GM18499 (cell line): ENCODE results near the gene NHEJ1.

ENCODE experiments used
- ATAC-seq: cut with Tn5 transposase; IDR thresholded peaks from one replicate; pipeline ENCODE4 v1.9.1; 2021; ENCODE audit warnings: moderate number of reproducible peaks; ENCODE audit not compliant: insufficient read depth, unreplicated experiment

Gene NHEJ1

GRCh38 chr2:219183151-219183772 is 22.6 kb upstream of the NHEJ1 start:
- ATAC-seq: no peak

DNA sequence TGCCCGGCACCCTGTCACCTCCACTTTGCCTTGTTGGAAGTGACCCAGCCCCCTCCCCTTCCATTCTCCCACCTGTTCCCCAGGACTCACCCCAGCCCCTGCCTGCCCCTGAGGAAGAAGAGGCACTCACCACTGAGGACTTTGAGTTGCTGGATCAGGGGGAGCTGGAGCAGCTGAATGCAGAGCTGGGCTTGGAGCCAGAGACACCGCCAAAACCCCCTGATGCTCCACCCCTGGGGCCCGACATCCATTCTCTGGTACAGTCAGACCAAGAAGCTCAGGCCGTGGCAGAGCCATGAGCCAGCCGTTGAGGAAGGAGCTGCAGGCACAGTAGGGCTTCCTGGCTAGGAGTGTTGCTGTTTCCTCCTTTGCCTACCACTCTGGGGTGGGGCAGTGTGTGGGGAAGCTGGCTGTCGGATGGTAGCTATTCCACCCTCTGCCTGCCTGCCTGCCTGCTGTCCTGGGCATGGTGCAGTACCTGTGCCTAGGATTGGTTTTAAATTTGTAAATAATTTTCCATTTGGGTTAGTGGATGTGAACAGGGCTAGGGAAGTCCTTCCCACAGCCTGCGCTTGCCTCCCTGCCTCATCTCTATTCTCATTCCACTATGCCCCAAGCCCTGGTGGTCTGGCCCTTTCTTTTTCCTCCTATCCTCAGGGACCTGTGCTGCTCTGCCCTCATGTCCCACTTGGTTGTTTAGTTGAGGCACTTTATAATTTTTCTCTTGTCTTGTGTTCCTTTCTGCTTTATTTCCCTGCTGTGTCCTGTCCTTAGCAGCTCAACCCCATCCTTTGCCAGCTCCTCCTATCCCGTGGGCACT is 21.9 kb upstream of the NHEJ1 start:
- no peak for ATAC-seq

- ATAC-seq: no peak
These were observed 20.9 kb upstream of the NHEJ1 start for GRCh38 chr2:219181531-219181930.

- ATAC-seq: no peak
These were observed 20.3 kb upstream of the NHEJ1 start for GRCh38 chr2:219180961-219181360.

DNA sequence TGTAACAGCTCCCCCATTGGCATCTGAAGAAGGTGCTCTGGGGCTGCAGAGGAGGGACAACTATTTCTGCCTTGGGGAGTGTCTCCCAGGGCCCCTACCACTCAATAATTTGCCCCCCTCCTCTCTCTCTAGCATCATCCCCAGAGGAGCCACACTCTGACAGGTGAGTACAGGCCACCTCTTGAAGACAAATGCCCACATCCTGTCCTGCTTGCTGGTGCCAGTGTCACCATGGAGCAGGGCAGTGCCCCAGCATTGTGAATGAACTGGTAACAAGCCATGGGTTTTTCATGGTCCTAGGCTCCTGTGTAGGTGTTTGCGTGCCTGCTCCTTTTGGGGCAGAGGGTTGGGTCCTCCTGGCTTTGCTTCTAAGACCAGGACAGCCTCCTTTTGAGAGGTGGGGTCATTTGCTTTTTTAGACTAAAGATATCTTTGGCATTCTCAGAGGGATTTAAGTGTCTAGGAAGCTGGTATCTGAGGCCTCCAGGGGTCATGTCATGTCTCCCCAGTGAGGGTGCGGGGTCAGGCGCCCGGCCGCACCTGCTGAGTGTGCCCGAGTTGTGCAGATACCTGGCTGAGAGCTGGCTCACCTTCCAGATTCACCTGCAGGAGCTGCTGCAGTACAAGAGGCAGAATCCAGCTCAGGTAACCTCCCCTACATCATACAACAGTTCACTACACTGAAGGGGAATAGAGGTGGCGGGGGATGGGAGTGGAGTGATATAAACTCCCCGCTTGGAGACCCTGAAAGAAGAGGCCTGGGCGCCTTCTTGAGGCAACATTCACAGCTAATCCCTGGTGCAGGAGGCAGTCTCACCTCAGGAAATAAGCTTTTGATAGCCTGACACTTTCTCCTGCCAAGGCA is 19.2 kb upstream of the NHEJ1 start:
- no peak for ATAC-seq

GRCh38 chr2:219178377-219179175 is 18.0 kb upstream of the NHEJ1 start:
- no peak for ATAC-seq

- ATAC-seq: no peak
These were observed 17.1 kb upstream of the NHEJ1 start, which contains the start of gene RETREG2 for GRCh38 chr2:219177552-219178376. RETREG2 (plus strand) TSS chr2:219178275; CDS start chr2:219178353, 78 bp downstream.

GRCh38 chr2:219176818-219177551 is 16.4 kb upstream of the NHEJ1 start, which contains the start of gene CNPPD1:
CNPPD1 (minus strand) TSS chr2:219176925; CDS start chr2:219176828, 97 bp downstream.
- ATAC-seq: peak; percentile 49

GRCh38 chr2:219175928-219176817 is 15.6 kb upstream of the NHEJ1 start:
- ATAC-seq: no peak

- no peak for ATAC-seq
These were observed 14.9 kb upstream of the NHEJ1 start for GRCh38 chr2:219175486-219175885.

DNA sequence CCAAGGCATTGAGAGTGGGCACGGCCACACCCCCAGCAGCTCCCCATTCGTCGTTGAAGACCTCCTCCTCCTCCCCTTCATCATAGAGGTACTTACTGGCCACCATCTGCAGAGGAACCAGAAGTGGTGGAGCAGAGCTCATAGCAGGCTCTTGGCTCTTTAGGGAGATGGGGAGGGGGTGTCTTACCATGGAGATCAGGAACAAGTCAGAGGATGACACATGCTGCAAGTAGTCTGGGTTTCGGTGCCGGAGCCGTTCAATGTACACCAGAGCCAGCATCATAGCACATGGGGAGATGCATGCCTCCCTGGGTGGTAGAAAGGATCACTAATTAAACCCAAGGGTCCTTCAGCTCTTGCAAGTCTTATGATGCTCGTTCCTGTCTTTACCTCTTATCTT is 14.2 kb upstream of the NHEJ1 start:
- no peak for ATAC-seq

- no peak for ATAC-seq
These were observed 13.5 kb upstream of the NHEJ1 start for GRCh38 chr2:219174146-219174545.

DNA sequence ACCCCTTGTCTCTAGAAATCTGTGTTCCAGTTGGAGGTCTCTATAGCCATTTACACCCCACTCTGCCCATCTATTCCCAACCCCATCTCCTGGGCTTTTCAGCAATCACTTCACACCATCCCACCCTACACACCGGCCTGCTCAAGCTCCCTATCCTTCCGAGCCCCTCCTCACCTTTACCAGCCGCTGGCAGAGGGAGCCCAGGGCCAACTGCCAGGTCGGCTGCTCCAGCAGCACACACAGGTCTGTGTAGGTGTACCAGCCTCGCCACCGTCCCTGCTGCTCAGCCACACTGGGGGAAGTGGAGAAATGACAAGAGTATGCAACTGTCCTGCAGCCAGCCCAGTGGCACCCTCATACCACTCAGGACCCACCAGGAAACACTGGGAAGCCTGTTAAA is 12.6 kb upstream of the NHEJ1 start:
- no peak for ATAC-seq

DNA sequence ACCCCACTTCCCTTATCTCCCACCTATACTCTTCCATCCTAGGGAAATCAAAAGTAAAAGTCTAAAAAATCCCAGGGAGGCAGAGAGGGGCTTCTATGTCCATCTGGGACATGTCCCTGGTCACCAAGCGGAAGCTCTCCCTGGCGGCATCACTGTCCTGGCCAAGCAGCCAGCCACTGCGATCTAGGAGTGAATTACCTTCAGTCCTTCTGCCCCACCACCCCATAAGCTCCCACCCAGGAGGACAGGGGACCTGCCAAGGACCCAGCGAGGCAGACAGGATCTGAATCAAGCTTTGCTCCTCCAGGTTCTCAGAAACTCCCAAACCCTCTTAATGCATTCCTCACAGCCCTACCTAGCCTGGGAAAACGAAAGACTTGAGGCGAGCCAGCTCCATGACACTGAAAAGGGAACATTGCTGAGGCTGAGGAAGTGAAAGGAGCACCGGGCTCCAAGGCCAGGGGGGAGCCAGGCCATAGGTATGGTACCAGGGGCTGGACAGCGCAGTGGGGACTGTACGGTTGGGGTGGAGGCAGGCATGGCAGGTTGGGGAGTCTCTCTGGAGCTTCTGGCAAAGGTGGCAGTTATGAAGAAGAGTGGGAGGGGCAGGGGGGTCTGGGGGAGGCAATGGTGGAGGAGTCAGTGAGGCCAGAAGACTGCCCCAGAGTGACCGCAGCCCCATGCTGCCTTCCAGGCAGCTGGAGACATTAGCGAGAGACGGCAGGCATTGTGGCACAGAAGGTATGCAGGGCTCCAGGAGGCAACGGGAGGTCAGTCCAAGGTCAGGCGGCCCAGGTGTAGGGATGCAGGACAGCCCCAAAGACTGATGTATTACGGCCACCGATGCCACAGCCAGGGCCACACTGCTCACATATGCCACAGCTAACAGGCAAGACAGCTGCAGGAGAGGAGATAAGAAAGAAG is 11.9 kb upstream of the NHEJ1 start:
- no peak for ATAC-seq

DNA sequence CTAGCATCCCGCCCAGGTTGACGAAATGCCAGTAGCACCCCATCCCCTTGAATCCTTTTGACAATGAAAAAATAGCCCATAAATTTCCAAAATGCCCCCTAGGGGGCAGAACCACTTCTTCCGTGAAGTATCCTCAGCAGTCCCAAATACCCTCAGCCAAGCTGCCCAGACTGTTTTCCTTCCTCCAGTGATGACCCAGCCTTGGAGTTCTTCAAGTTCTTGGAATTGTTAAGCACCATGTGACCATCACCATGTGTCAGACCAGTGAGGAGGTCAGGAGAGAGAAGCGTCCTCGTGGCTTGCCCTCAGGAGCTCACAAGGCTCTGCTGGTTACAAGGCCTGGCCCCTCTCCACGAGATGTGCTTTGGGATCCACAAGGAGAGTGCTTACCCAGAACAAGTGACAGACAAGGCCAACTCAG is 10.6 kb upstream of the NHEJ1 start:
- no peak for ATAC-seq

DNA sequence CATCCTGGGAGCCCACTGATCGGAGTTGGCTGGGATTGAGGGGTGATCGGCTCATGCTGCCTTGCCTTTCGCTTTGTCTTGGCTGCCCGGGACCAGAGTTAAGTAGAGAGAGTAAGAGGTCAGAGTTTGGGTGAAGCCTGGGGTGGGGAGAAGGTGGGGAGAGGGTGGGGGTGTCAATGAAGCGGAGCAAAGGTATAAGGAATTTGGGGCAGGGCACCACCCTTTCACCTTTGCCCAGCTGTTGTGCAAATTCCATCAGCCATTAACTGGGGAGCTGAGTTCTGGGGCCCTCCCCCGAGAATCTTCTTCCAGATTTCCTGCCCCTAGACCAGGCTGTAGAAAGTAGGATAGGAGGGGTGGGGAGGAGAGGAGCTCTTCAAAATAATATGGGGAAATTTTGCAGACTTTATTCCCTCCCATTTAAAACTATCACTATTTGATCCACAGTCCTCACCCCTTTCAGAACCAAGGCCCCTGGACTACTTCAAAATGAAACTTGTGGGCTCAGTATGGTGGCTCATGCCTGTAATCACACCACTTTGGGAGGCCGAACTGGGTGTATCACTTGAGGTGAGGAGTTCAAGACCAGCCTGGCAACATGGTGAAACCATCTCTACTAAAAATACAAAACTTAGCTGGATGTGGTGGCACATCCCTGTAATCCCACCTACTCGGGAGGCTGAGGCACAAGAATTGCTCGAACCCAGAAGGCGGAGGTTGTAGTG is 9.5 kb upstream of the NHEJ1 start, which contains the start of gene SLC23A3:
SLC23A3 (minus strand) TSS at position 100 of the 725 bp plus-strand sequence; CDS start at position 55, 45 bp downstream.
- ATAC-seq: no peak
